AML-193 (cell line): Measurements from ENCODE around the gene BSN.

Experiments
- DNase-seq, 2 experiments: peaks; one replicate each; lab custom pipeline; 2025; lab: John Stamatoyannopoulos, UW

The BSN gene

DNA sequence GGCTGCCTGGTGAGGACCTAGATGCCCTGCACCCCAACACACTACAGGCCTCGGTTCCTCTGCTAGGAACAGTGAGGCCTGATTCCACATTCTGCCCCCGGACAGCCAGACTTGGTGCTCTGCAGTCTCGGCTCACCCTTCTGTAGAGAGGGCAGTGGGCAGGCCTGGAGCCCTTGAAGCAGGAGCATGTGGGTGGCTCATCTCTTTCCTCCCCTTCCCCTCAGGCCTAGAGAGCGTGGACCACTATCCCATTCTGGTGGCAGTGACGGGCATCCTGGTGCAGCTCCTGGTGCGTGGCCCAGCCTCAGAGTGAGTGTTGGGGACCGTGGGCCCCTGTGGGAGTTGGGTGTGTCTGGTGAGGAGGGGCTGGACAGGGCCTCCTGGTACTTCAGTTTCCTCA, 161.9 kb downstream of the BSN start:
- no peak for DNase-seq

DNA sequence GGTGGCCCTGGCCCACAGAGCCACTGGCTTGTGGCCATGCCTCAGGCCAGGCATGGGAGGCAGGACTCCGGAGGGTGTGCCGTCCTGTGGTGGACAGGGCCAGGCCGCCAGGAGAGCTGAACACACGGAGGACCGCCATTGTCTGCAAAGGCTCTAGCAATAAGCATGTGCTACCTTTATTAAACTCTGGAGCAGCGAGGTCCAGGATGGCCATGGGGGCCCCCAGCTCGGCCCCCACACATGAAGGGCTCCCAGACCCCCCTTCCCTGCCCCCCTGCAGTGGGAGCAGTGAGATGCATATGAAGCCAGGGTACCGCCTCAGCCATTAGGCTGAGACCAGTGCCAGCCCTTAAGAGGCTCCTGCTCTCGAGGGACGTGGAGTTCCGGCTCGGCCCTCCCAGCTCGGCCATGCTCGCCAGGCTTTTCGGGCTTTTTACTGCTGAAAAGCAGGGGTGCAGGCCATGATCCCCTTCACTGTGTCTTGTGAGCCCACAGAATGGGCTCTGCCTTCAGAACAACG, 162.5 kb downstream of the BSN start:
- no peak for DNase-seq

DNA sequence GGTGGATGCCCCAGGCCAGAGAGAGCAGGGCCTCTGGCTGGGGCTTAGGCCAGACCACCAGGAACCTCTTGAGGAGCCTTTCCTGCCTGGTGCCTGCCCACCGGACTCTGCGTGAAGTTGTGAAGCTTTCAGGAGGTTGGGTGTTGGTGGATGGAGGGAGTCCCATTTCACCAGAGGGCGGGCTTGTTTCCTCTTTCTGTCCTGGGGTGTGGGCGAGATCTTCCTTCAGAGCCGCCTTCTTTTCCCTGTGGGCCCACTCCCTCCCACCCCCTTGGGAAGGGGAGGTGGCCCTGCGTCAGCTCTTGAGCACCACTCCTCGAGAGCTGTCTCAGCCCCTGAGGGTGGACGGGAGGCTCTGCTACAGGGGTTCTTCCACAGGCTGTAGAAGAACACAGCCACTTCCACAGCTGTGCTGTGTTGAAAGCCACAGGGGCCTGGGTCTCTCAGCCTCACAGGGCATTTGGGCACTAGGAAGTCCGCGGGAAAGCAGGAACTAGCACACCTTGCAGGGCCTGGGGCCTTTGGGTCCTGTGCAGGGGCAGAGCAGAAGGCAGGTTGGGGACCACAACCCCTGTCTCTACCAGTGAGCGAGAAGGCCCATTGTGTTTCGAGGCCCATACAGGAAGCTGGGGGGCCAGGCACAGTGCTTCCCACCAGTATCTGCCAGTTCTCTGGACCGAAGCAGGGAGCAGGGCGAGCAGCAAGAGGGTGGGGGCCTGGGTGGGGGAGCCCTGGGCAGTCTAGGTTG, 163.1 kb downstream of the BSN start:
- no peak for DNase-seq

DNA sequence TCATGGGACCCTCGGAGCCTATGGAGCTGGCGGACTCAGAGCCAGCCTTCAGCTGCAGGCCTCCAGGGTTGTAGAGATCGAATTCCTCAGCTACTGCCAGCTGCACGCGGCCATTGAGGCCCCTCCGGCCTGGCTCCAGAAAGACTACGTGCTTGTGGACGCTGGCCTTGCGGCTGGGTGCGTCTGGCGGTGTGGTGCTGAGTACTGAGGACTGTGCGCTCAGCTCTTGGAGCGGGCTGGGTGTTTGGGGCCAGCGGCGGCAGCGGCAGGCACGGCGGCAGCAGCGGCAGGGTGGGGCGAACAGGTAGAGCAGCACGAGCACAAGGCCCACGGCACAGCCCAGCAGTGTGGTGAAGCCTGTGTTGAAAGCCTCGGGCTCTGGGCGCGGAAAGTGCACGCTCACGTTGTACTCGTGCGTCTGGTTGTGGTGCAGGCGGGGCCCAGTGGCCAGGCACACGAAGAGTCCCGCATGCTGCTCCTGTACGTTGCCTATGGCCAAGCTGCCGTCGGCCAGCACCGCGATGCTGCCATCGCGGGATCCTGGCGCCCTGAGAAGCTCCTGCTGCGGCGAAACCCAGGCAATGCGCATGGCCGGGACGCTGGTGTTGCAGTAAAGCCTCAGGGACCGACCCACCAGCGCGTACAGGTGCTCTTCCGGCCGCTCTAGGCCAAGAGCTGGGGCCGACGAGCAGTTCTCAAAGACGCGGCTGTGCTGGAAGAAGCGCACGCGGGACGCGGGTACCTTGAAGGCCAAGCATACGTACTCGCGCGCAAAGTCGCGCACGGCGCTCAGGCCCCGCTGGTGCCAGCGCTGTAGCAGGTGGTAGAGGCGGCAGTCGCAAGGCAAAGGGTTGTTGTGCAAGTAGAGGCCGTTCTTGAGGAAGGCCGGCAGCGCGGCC, 163.9 kb downstream of the BSN start:
- DNase-seq, result no peak

DNA sequence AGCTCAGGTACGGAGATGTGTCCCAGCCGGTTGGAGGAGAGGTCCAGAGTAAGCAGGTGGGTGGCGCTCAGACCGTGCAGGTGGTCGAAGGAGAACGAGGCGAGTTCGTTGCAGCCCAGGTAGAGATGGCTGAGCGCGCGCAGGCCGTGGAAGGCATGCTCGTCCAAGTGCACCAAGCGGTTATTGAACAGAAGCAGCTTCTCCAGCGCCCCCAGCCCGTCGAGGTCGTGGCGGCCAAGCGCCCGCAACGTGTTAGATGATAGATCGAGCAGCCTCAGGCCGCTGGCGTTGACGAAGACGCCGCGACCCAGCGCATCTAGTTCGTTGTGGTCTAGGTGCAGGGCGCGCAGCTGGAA, 164.6 kb downstream of the BSN start:
- DNase-seq, result no peak

DNA sequence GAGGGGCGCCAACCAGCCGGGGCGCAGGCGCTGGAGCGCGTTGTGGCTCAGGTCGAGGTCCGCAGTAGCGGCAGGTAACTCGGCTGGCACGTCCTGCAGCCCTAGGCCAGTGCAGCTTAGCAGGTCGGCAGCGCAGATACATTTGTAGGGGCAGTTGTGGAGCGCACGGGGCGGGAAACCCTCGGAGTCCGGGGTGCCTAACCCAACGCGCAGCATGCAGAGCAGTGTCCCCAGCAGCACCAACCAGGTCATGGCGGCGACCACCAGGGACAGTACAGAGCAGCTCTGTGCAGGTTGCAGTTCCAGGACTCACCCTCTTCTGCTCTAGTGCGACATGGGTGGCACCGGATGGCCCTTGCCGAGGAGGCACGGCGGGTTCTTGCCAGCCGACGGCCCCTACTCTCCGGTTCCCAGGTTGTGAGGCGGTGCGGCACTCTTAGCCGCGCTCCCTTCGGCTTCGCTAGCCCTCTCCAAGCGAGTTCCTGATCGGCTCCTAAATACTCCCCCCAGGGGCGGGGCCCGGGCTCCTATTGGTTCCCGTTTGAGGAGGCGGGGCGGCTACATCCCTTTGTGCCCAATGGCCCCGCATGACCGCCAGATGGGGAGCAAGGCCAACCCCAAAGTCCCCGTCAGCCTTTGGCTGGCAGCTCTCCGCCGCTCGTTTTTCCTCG, 165.1 kb downstream of the BSN start, which contains the start of gene AMIGO3:
Gene AMIGO3, minus strand, starts transcription at position 471 of the 671 bp plus-strand sequence. Its CDS starts 219 bp downstream, at position 252.
- peak; percentile 96 to 97 for DNase-seq
